ENCODE data around the gene KLHL36.
A peak's percentile ranks its signal among the peaks of the same experiment; 100 is the strongest.

The KLHL36 gene

DNA sequence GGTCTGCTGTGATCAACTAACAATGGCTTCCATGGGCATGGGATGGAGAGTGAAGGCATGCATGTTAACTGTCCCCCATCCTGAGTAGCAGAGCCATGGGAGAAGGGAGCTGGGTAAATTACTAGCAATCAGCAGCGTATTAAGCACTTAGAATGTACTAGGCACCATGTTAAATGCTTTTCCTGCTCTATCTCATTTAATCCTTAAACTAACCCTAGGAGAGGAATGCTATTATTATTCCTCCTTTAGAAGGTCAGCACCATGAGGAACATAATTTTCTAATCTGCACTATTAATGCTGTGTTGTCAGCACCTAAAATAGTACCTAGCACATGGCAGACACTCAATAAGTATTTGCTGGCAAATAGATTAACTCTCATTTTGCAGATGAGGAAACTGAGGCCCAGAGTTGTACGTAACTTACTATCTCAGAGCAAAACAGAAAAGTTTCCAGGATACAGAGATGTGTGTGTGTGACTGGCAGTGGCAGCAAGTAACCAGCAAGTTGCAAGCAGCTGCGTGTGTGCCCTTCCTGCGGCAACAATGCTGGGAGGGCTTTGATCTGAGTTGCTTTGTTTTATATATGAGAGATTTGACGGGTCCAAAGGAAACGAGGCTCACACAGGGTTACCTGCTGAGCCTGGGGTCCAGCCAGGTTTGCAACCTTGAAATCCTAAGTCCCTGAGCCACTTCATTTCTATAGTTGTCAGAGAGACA lies 6.5 kb upstream of the KLHL36 start:
- no peak for DNase-seq (ENCODE audit: low read depth in 2 of 2)

DNA sequence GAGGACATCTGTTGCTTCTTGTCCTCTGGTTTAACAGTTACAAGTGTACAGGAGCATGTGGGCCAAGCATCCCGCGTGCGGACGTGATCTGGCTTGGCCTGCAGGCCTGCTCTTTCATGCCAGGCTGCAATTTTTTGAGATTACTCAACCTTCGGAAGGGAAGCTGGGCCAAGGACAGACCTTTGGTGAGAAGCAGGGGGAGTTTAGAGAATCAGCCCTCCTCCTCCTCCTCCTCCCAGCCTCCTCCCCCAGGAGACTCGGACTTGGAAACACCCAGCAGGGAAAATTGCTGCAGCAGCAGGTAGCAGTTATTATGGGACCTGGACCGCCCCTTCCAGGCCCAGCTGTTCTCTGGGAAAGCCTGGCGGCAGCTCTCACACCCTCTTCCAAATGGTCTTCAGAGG lies 5.1 kb upstream of the KLHL36 start:
- DNase-seq (ENCODE audit: low read depth in 2 of 2), result peak; percentile 66

DNA sequence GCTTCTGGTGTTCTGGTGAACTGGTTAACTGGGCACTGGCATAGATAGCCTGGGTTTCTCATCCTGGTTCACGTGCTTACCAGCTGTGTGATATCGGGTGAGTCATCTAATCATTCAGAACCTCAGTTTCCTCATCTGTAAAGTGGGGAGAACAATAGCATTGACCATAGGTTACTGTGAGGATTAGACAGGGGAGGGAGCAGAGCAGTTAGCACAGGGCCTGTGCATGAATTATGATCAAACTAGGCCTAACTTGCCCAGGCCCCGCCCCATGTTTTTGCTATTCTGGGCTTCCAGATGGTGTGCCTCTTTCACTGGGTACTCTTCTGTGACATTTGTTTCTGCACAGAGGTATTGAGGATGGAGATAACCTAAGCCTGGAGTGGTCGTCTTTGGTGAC lies 4.6 kb upstream of the KLHL36 start:
- no peak for DNase-seq (ENCODE audit: low read depth in 2 of 2)

DNA sequence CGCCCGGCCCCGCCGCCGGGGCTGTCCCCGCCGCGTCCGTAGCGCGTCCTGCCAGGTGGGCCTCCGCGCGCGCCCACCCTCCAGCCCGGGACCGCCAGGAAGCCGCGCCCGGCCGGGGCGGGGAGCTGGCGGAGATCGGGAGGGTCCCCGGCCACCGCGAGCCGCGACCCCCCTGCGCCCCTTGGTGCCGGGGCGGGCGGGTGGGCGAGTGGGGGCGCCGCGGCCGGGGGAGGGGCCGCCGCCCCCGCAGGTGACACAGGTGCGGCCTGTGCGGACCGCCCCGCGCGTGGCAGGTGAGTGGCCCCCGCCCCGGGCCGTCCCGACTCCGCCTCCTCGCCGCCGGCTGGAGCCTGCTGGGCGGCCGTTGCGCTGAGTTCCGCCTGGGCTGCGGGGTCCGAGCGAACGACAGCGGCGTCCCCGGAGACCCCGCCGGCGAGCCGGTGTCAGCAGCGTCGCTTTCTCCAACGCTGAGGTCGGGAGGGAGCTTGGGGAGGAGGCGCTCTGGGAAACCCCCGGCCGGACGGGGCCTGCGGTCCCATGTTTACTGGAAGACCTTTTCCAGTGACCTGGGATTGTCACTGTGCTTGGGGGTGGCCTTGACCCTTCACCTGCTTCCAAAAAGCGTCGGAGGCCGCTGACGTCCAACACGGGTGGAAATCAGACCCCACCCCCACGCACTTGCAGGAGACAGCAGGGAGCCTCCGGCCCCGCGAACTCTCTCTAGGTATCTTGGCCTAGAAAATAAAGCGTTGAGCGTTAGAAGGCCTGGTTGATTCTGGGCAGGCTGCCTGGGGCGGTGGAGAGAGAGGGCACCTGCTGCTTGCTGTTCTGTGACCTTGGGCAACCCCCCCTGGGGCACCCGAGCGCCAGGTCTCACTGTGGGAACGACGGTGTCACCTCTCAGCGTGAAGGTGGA lies 542 bp downstream of the KLHL36 start:
- no peak for DNase-seq (ENCODE audit: low read depth in 2 of 2)

DNA sequence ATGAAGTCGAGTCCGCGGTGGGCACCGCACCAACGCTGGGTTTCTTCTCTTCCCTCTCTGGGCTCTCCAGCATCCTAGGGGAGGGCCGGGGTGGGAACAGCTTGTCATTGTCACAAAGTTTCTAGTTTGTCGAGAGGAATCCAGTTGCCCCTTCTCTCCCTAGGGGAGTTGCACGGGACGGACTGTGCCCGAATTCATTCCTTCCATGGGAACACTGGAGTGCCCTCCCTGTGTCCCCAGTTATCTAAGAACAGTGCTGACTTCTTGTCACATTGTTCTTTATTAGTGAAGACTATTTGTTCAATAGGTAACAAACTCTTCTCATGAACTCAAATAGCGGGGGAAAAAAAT lies 1.2 kb downstream of the KLHL36 start:
- DNase-seq (ENCODE audit: low read depth in 2 of 2), result no peak

DNA sequence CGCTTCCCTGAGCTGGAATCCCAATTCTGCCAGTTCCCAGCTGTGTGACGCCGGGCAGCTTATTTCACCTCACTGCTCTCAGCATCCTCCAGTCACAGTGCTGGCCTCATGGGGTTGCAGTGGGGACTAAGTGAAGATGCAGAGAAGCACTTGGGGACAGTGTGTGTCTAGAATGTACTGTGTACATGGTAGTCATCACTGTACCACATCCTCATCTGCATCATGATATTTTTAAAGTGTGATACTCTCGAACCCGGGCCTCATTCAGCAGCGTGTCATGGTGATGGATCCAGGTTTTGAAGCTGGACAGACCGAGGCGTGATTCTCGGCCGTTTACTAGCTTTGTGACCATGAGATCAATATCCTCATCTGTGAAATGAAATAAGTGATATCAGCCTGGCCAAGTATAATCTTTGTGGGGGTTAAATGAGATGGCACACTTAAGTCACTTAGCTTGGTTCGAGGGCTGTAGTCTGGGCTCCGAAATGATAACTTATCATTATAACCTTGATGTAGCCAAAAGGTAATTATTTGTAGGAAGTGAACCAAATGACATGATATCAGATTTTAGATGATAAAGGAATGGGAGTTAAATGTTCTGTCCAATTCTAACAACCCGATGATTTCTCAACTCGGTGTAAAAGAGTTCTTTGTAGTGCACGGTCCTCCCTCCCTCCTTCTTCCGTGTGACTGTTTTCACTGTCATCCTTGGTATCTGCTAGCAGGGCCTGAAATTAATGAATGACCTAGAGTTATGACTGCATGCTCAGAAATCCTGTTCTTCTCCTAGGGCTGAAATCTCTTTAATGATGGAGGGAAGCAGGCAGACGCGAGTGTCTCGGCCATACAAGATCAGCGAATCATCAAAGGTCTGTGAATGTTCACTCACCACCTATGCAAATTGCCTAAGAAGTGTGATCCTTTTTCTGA lies 2.0 kb downstream of the KLHL36 start:
- peak; percentile 55 to 56 for DNase-seq (ENCODE audit: low read depth in 2 of 2)

DNA sequence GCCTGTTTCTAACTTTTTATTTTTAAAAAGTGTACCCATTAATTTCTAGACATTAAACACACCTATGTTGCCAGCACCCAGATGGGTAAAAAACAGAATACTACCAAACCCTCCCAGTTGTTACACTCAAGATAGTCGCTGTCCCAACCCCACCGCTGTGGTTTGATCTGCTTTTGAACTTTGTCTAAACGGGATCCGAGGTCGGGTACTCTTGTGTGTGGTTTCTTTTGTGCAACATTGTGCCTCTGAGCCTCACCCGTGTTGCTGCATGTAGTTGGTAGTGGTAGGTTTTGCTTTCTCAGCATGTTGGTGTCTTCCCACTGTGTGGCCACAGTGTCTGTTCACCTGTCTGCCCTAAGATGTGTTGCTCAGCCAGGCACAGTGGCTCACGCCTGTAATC lies 4.3 kb downstream of the KLHL36 start:
- DNase-seq (ENCODE audit: low read depth in 2 of 2), result no peak

DNA sequence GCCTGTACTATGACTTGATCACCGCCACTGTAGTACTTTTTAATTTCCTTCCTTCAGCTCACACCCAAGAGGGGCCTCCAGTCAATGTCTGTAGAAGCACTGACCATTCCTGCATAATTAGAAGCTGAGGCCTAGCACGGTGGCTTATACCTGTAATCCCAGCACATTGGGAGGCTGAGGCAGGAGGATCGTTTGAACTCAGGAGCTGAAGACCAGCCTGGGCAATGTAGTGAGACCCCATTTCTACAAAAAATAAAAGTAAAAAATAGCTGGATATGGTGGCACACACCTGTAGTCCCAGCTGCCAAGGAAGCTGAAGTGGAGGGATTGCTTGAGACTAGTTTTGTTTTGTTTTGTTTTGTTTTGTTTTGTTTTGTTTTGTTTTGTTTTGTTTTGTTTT lies 5.9 kb downstream of the KLHL36 start:
- DNase-seq (ENCODE audit: low read depth in 2 of 2), result no peak

DNA sequence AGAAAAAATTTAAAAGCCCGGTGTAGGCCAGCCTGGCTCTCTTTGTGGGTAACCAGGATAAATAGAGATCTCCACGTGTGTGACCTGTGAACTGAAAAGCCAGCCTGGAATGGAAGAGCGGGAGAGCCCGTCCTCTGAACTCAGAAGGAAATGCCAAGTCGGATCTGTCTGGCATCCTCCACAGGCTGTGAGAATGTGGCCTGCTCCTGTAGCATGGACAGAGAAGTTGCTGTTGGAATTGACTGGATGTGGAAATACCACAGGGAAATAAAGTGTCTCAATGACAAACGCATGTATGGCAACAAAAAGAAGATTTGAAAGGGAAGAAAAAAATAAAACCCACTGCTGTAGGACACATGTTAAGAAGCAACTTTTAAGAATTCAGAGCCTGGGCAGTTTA lies 6.7 kb downstream of the KLHL36 start:
- no peak for DNase-seq (ENCODE audit: low read depth in 2 of 2)

DNA sequence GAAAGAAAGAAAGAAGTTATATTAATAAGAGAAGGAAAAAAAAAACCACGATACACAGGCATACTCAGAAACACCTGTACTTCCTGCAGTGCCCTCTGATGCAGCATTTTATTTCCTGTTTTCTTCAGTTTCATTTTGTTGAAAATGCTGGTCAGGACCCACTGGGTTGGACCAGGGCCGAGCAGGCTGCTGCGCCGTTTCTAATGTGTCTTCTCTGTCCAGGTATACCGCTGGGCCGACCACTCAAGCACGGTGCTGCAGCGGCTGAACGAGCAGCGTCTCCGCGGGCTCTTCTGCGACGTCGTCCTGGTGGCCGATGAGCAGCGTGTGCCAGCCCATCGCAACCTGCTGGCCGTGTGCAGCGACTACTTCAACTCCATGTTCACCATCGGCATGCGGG lies 8.3 kb downstream of the KLHL36 start:
- no peak for DNase-seq (ENCODE audit: low read depth in 2 of 2)

DNA sequence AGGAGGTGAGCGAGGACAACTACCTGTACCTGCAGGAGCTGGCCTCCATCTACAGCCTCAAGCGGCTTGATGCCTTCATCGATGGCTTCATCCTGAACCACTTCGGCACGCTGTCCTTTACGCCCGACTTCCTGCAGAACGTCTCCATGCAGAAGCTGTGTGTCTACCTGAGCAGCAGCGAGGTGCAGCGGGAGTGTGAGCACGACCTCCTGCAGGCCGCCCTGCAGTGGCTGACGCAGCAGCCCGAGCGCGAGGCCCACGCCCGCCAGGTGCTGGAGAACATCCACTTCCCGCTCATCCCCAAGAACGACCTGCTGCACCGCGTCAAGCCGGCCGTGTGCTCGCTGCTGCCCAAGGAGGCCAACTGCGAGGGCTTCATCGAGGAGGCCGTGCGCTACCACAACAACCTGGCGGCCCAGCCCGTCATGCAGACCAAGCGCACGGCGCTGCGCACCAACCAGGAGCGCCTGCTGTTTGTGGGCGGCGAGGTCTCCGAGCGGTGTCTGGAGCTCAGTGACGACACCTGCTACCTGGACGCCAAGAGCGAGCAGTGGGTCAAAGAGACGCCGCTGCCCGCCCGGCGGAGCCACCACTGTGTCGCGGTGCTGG lies 9.0 kb downstream of the KLHL36 start:
- DNase-seq (ENCODE audit: low read depth in 2 of 2), result no peak

DNA sequence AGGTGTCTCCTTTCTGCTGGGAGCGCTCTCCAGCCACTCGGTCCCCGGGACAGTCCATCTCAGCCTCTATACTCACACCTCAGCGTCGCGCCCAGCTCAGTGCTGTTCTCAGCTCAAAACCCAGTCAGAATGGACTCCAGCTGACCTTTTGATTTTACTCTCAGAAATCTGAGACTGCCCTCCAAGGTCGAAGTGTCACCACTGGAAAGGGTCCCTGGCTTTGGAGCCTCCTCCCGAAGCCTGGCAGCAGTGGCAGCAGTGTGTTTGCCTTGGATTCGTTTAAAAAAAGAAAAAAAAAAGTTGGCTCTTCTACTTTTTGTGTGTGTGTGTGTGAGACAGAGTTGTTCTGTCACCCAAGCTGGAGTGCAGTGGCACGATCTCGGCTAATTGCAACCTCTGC lies 10.4 kb downstream of the KLHL36 start:
- no peak for DNase-seq (ENCODE audit: low read depth in 2 of 2)

DNA sequence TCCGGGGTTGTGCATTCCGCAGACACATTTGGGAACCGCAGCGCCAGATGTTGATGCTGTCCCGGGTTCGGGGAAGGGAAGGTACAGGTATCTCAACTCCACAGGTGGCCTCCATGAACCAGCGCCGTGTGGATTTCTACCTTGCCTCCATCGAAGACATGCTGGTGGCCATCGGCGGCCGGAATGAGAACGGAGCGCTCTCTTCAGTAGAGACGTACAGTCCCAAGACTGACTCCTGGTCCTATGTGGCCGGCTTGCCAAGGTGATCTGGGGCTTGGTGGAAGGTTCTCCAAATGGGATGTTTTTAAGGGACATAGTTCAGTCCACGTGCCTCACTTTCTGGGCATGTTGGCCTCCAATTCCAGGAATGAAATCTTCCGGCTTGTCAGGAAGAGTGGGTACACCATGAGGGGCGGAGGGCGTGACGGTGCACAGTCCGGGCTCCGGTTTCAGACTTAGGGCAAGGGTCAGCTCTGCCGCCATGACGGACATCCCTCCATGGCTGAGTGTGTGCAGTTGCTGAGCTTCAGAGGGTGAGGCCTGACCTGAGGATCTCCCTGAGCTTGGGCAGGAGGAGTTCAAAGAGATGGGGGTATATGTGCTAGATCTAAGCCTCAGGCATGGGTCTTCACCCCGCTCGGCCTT lies 11.5 kb downstream of the KLHL36 start:
- DNase-seq (ENCODE audit: low read depth in 2 of 2), result no peak

DNA sequence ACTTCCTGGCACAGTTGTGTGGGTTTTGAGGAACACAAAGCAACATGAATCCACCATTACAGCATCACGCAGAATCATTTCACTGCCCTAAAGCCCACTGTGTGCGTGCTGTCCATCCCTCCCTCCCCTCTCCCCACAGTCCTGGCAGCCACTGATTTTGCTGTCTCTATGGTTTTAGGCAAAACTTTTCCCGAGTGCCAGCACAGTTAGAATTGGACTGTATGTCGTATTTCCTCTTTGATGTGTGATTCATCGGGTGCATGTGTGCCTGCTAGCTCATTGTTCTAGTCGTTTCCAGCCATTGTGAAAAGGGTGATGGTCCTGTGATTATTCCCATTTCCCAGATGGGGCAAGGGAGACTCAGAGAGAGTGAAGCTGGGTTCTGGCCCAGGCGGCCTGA lies 12.7 kb downstream of the KLHL36 start:
- no peak for DNase-seq (ENCODE audit: low read depth in 2 of 2)

DNA sequence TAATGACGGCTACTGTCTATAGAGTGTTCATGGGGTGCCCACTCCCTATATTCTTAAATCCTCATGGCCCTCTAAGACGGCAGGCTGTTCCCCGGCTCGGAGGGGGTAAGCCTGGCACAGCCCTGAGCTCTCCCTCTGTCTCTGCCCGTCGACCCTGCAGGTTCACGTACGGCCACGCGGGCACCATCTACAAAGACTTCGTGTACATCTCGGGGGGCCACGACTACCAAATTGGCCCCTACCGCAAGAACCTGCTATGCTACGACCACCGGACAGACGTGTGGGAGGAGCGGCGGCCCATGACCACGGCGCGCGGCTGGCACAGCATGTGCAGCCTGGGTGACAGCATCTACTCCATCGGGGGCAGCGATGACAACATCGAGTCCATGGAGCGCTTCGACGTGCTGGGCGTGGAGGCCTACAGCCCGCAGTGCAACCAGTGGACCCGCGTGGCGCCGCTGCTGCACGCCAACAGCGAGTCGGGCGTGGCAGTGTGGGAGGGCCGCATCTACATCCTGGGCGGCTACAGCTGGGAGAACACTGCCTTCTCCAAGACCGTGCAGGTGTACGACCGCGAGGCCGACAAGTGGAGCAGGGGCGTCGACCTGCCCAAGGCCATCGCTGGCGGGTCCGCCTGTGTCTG lies 13.2 kb downstream of the KLHL36 start:
- DNase-seq (ENCODE audit: low read depth in 2 of 2), result no peak

DNA sequence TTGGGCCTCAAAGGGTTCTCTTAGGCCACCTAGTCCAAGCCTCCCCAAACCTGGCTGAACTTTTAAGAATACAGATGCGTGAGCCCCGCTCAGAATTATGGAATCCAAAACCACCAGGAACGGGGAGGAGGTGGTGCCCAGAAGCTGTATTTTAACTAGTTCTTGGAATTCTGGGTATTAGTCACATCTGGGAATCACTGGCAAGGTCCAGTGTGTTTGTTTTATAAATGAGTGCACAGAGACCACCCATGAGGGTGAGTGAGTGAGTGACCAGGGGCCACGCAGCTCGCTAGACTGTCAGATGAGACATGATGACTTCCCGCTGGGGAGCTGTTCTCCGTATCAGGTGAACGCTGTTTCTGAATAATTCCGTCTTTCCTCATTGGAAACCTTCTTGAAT lies 14.2 kb downstream of the KLHL36 start:
- no peak for DNase-seq (ENCODE audit: low read depth in 2 of 2)

DNA sequence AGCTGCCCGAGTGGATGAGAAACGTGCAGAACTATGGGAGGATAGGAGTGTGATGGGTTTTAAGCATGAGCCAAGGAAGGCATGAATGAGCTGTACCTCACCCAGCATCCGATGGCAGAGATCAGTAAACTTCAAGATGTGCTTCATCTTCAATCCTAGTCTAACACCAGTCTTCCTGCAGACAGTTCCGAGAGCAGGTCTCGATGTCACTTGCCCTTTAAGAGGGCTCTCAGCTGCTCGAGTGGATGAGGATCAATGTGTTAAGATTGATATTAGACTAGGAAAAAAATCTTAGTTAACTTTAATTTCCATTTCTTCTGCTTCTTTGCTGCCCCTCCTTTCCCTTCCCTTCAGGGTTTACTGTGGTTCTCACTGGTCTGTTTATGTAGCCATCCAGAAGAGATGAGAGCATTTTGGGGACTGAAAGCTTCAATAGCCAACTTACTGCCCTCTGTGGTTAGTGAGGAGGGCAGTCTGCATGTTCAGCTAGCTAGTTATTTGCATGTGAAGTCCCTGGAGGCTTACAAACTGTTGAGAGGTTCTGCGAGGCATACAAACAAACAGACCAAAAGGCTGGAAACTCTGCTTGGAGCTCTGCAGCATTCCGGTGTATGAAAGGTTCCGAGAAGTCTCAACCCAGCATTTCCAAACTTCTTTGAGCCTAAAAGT lies 15.3 kb downstream of the KLHL36 start:
- no peak for DNase-seq (ENCODE audit: low read depth in 2 of 2)

DNA sequence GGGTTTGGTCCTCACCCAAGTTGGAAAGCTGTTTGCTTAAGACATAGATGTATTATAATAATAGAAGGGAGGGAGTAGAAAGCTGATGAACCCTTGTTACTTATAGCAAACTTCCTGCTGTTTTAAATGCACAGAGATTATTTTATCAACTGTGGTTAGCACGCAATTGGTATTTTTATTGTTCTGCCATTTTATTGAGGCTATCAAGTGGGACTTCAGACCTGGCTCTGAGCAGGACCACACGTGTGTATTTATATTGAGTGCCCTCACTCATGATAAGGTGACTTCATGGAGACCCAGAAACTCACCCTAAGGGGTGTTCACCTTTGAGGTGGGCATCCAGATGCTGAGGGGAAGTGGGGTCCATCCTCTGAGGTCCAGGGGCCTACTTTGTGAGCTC lies 17.0 kb downstream of the KLHL36 start:
- no peak for DNase-seq (ENCODE audit: low read depth in 2 of 2)

DNA sequence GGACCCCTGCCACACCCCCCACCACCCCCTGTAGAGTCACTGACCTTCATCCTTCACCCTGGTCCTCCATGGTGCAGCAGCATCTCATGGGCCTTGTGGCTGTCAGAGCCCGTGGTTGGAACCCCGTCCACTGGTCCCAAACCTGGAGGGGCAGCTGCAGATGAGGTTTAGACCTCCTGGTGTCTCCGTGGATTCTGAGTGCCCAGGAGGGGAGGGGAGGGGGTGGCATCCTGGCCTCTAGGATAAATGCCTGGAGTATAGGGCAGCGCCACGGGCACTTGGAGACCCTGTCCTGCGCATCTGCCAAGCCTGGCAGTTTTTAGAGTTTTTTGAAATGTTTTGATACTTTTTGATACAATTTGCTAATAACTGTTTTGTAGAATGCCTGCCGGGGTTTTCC lies 17.5 kb downstream of the KLHL36 start:
- no peak for DNase-seq (ENCODE audit: low read depth in 2 of 2)

DNA sequence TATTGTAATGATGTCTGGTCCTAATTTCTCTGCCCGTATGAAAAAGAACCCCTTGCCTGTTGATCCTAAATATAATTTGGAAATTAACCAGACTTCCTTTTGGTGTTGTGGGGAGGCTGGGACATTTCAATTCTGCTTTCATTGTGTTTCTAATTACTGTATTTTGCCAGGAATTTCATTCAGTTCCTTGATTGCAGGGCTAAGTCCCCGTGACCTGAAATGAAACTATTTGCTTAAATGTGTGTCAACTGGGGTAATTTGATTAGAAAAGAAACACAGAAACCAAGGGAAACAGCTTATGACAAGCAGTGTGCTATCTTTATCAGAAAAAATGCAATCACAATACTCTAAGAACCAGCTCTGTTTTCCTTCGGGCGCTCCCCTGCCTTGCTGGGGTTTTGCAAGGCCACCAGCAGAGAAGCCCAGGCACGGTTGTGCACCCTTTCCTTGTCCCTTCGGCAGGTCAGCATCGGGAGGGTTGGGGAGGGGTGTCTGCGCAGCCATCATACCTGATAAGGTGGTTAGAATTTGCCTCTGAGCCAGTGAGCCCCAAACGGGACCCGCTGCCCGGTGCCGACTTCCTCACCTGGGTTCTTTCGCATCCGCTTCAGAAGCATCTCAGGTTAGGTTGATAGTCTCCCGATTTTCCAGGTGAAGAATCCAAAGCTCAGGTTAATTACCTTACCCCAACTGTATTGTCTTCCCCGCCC lies 19.4 kb downstream of the KLHL36 start:
- peak; percentile 37 to 44 for DNase-seq (ENCODE audit: low read depth in 2 of 2)

Data from fibroblast of skin of left quadriceps (primary cell).